Measurements from ENCODE around the gene LARP4B. TPM values are rescaled to one million over a fixed set of nuclear protein-coding genes. Genes with fewer than 3 reads are reported as not detected.

Gene LARP4B
- total and polyA plus RNA-seq, 2 donors from 2014 or later, result 12.9 to 96.6 TPM

- H3K27ac ChIP-seq (ENCODE audit: low read depth in 2 of 2, low read length in 2 of 2), result no peak overlapping the region
- H3K36me3 ChIP-seq (ENCODE audit: control insufficient read depth in 2 of 3, insufficient read depth in 3 of 3, low read length in 3 of 3), result peaks cover 0 to 5% (median 5%) of the 10 kb centered on the region in 3 donors
- peaks cover 0 to 8% (median 2%) of the 10 kb centered on the region in 3 donors for H3K9me3 ChIP-seq (ENCODE audit: control insufficient read depth in 2 of 3, insufficient read depth in 1 of 3, low read length in 3 of 3)
- no peaks in the 10 kb centered on the region for H3K27me3 ChIP-seq (ENCODE audit: control insufficient read depth, insufficient read depth, low read length)
- H3K4me1 ChIP-seq (ENCODE audit: control insufficient read depth in 2 of 3, insufficient read depth in 2 of 3, low read depth in 1 of 3, low read length in 3 of 3), result peaks cover 6 to 29% (median 8%) of the 10 kb centered on the region in 3 donors
- no peak overlapping the region for H3K9ac ChIP-seq (ENCODE audit: low read length in 3 of 3)
- FAIRE-seq (no peak), DNase-seq (no peak)
- no peak overlapping the region for H3K4me3 ChIP-seq (ENCODE audit: low read length in 3 of 3)
- intact Hi-C loops (cut with DNase I), result no loop called here
- TF ChIP-seq CTCF (IDR thresholded peaks at IDR 0.05; ENCODE audit: borderline replicate concordance, extremely low read depth, insufficient read depth), result no peak
Measured at GRCh38 chr10:853017-853416, 78.5 kb downstream of the LARP4B start.

- Histone ChIP-seq H3K4me1 (ENCODE audit: control insufficient read depth in 2 of 3, insufficient read depth in 2 of 3, low read depth in 1 of 3, low read length in 3 of 3) (peaks cover 6 to 29% (median 8%) of the 10 kb centered on the region in 3 donors), H3K36me3 (ENCODE audit: control insufficient read depth in 2 of 3, insufficient read depth in 3 of 3, low read length in 3 of 3) (peaks cover 0 to 5% (median 5%) of the 10 kb centered on the region in 3 donors), H3K27ac (ENCODE audit: low read depth in 2 of 2, low read length in 2 of 2) (no peak overlapping the region), H3K9me3 (ENCODE audit: control insufficient read depth in 2 of 3, insufficient read depth in 1 of 3, low read length in 3 of 3) (peaks cover 0 to 8% (median 2%) of the 10 kb centered on the region in 3 donors), H3K27me3 (ENCODE audit: control insufficient read depth, insufficient read depth, low read length) (no peaks in the 10 kb centered on the region), H3K9ac (ENCODE audit: low read length in 3 of 3) (no peak overlapping the region), H3K4me3 (ENCODE audit: low read length in 3 of 3) (no peak overlapping the region)
- intact Hi-C loops (cut with DNase I), result no loop called here
- FAIRE-seq (no peak), DNase-seq (no peak)
- no peak for TF ChIP-seq CTCF (IDR thresholded peaks at IDR 0.05; ENCODE audit: borderline replicate concordance, extremely low read depth, insufficient read depth)
Measured at GRCh38 chr10:852386-852785, 79.1 kb downstream of the LARP4B start.

DNA sequence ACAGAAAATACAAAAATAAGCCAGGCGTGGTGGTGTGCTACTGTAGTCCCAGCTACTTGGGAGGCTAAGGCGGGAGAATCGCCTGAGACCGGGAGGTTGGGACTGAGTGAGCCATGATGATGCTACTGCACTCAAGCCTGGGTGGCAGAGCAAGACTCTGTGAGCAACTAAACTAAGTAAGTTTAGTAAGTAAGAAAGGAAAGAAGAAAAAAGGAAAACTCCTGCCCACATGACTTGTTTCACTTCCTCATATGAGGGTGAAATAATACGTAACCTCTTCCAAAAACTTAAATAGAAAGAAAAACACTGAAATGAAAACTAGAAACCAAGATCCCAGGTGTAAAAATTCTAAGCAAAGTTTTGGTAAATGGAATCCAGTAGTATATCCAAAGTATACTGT is 79.6 kb downstream of the LARP4B start:
- Histone ChIP-seq H3K36me3 (ENCODE audit: control insufficient read depth in 2 of 3, insufficient read depth in 3 of 3, low read length in 3 of 3) (peaks cover 0 to 5% (median 3%) of the 10 kb centered on the region in 3 donors), H3K4me1 (ENCODE audit: control insufficient read depth in 2 of 3, insufficient read depth in 2 of 3, low read depth in 1 of 3, low read length in 3 of 3) (peaks cover 3 to 24% (median 6%) of the 10 kb centered on the region in 3 donors), H3K27ac (ENCODE audit: low read depth in 2 of 2, low read length in 2 of 2) (no peak overlapping the region), H3K9ac (ENCODE audit: low read length in 3 of 3) (no peak overlapping the region), H3K4me3 (ENCODE audit: low read length in 3 of 3) (no peak overlapping the region), H3K9me3 (ENCODE audit: control insufficient read depth in 2 of 3, insufficient read depth in 1 of 3, low read length in 3 of 3) (peaks cover 0 to 8% (median 2%) of the 10 kb centered on the region in 3 donors), H3K27me3 (ENCODE audit: control insufficient read depth, insufficient read depth, low read length) (no peaks in the 10 kb centered on the region)
- intact Hi-C loops (cut with DNase I), result no loop called here
- no peak for DNase-seq
- no peak for TF ChIP-seq CTCF (IDR thresholded peaks at IDR 0.05; ENCODE audit: borderline replicate concordance, extremely low read depth, insufficient read depth)
- FAIRE-seq, result no peak

GRCh38 chr10:850093-850492 is 81.4 kb downstream of the LARP4B start:
- no peak for TF ChIP-seq CTCF (IDR thresholded peaks at IDR 0.05; ENCODE audit: borderline replicate concordance, extremely low read depth, insufficient read depth)
- Histone ChIP-seq H3K4me3 (ENCODE audit: low read length in 3 of 3) (no peak overlapping the region), H3K4me1 (ENCODE audit: control insufficient read depth in 2 of 3, insufficient read depth in 2 of 3, low read depth in 1 of 3, low read length in 3 of 3) (peaks cover 3 to 14% (median 4%) of the 10 kb centered on the region in 3 donors), H3K27me3 (ENCODE audit: control insufficient read depth, insufficient read depth, low read length) (no peaks in the 10 kb centered on the region), H3K9me3 (ENCODE audit: control insufficient read depth in 2 of 3, insufficient read depth in 1 of 3, low read length in 3 of 3) (peaks cover 0 to 8% (median 2%) of the 10 kb centered on the region in 3 donors), H3K9ac (ENCODE audit: low read length in 3 of 3) (no peak overlapping the region), H3K36me3 (ENCODE audit: control insufficient read depth in 2 of 3, insufficient read depth in 3 of 3, low read length in 3 of 3) (peaks cover 0 to 5% (median 3%) of the 10 kb centered on the region in 3 donors), H3K27ac (ENCODE audit: low read depth in 2 of 2, low read length in 2 of 2) (no peak overlapping the region)
- intact Hi-C loops (cut with DNase I), result no loop called here
- DNase-seq, result no peak
- no peak for FAIRE-seq

Data from kidney (tissue), 14 donors.